Osteoblast (primary cell): Measurements from ENCODE around the gene SLC25A25. TPM values are rescaled to one million over a fixed set of nuclear protein-coding genes. Genes with fewer than 3 reads are reported as not detected.
A peak's percentile ranks its signal among the peaks of the same experiment; 100 is the strongest.

Source experiments
- DNase-seq: peaks from one replicate; pipeline ENCODE4 v3.0.0; 2011; ENCODE audit warnings: low spot score, mixed read lengths; ENCODE audit not compliant: insufficient read length; ENCODE audit errors: missing footprints
- H2AFZ ChIP-seq: 2 replicates; pipeline ENCODE4 v1.6.0; 2011; ENCODE audit warnings: mild to moderate bottlenecking, low read length
- H3K27ac ChIP-seq: 2 replicates; pipeline ENCODE4 v1.5.1; 2011; ENCODE audit warnings: mild to moderate bottlenecking, low read depth, low read length, moderate library complexity
- H3K27me3 ChIP-seq: 2 replicates; pipeline ENCODE4 v1.6.0; 2012; ENCODE audit warnings: mild to moderate bottlenecking, control low read depth, inconsistent platforms, low read length, moderate library complexity; ENCODE audit not compliant: insufficient read depth
- H3K36me3 ChIP-seq: 2 replicates; pipeline ENCODE4 v1.5.1; 2011; ENCODE audit warnings: mild to moderate bottlenecking, low read length, control low read depth, moderate library complexity; ENCODE audit not compliant: insufficient read depth
- H3K4me1 ChIP-seq: 2 replicates; pipeline ENCODE4 v1.5.1; 2011; ENCODE audit warnings: mild to moderate bottlenecking, low read length, control low read depth, moderate library complexity; ENCODE audit not compliant: insufficient read depth
- H3K4me2 ChIP-seq: 2 replicates; pipeline ENCODE4 v1.6.0; 2011; ENCODE audit warnings: mild to moderate bottlenecking, low read length; ENCODE audit not compliant: insufficient read depth
- H3K4me3 ChIP-seq: fragments of 200-600 bp; sonication (generic); 3 replicates; pipeline ENCODE4 v1.5.1; 2012; ENCODE audit warnings: mild to moderate bottlenecking, low read length, inconsistent platforms; ENCODE audit not compliant: insufficient read depth
- H3K79me2 ChIP-seq: 2 replicates; pipeline ENCODE4 v1.6.0; 2012; ENCODE audit warnings: mild to moderate bottlenecking, low read length, control low read depth, inconsistent platforms; ENCODE audit not compliant: insufficient read depth
- H3K9me3 ChIP-seq: 2 replicates; pipeline ENCODE4 v1.5.1; 2011; ENCODE audit warnings: low read depth, low read length, control low read depth
- H4K20me1 ChIP-seq: 2 replicates; pipeline ENCODE4 v1.6.0; 2012; ENCODE audit warnings: mild to moderate bottlenecking, low read length, control low read depth; ENCODE audit not compliant: insufficient read depth
- CTCF ChIP-seq: IDR thresholded peaks from 2 replicates; pipeline ENCODE4 v1.5.1; 2011; ENCODE audit warnings: mild to moderate bottlenecking, low read depth, low read length, moderate library complexity; ENCODE audit errors: extremely low read depth
- total RNA-seq: library from RNA; depleted of rRNA; stranded (reverse); fragments of >200 nt; gene quantifications from 2 replicates; pipeline ENCODE4 v1.2.3, GENCODE V29; 2012

The SLC25A25 gene
- total RNA-seq, 1 donor, result 13.4 TPM

- Histone ChIP-seq H3K9me3 (no peaks in the 10 kb centered on the region), H3K27ac (no peak overlapping the region), H3K4me2 (no peak overlapping the region), H3K79me2 (no peaks in the 10 kb centered on the region), H3K4me1 (no peaks in the 10 kb centered on the region), H3K36me3 (no peaks in the 10 kb centered on the region), H2AFZ (no peak overlapping the region), H4K20me1 (no peaks in the 10 kb centered on the region), H3K4me3 (no peak overlapping the region), H3K27me3 (no peaks in the 10 kb centered on the region)
- no peak for TF ChIP-seq CTCF
- DNase-seq, result no peak
Measured at GRCh38 chr9:128024761-128025308, 43.2 kb upstream of the SLC25A25 start.

- Histone ChIP-seq H3K4me2 (no peak overlapping the region), H3K4me1 (no peaks in the 10 kb centered on the region), H3K27ac (no peak overlapping the region), H3K9me3 (no peaks in the 10 kb centered on the region), H3K4me3 (no peak overlapping the region), H3K27me3 (no peaks in the 10 kb centered on the region), H2AFZ (no peak overlapping the region), H4K20me1 (no peaks in the 10 kb centered on the region), H3K36me3 (no peaks in the 10 kb centered on the region), H3K79me2 (no peaks in the 10 kb centered on the region)
- no peak for TF ChIP-seq CTCF
- peak; percentile 57 for DNase-seq
Measured at GRCh38 chr9:128025736-128026135, 42.3 kb upstream of the SLC25A25 start.

- Histone ChIP-seq H3K27me3 (no peaks in the 10 kb centered on the region), H3K4me3 (no peak overlapping the region), H2AFZ (no peak overlapping the region), H3K79me2 (no peaks in the 10 kb centered on the region), H3K4me1 (no peaks in the 10 kb centered on the region), H3K4me2 (no peak overlapping the region), H3K36me3 (no peaks in the 10 kb centered on the region), H4K20me1 (no peaks in the 10 kb centered on the region), H3K27ac (no peak overlapping the region), H3K9me3 (no peaks in the 10 kb centered on the region)
- TF ChIP-seq CTCF, result no peak
- peak; percentile 25 for DNase-seq
Measured at GRCh38 chr9:128026255-128026772, 41.7 kb upstream of the SLC25A25 start.

- H4K20me1 ChIP-seq, result no peaks in the 10 kb centered on the region
- no peak overlapping the region for H3K27ac ChIP-seq
- no peaks in the 10 kb centered on the region for H3K9me3 ChIP-seq
- no peaks in the 10 kb centered on the region for H3K4me1 ChIP-seq
- DNase-seq, result peak; percentile 55
- no peaks in the 10 kb centered on the region for H3K36me3 ChIP-seq
- H3K4me2 ChIP-seq, result no peak overlapping the region
- H2AFZ ChIP-seq, result peak overlapping the region; percentile 32
- no peak overlapping the region for H3K4me3 ChIP-seq
- no peaks in the 10 kb centered on the region for H3K79me2 ChIP-seq
- H3K27me3 ChIP-seq, result no peaks in the 10 kb centered on the region
- TF ChIP-seq CTCF, result no peak
Measured at GRCh38 chr9:128026773-128027541, 41.1 kb upstream of the SLC25A25 start.
